Measurements from ENCODE around the gene TMEM244.

GRCh38 chr6:129890164-129890563, 29.0 kb upstream of the TMEM244 start:
- TF ChIP-seq EZH2 (IDR thresholded peaks at IDR 0.05; ENCODE audit: low read length, unreplicated experiment) = no peak
- no peak for TF ChIP-seq CTCF (conservative IDR thresholded peaks at IDR 0.05; ENCODE audit: low read depth, low read length)
- TF ChIP-seq EZH2phosphoT487 (IDR thresholded peaks at IDR 0.05; ENCODE audit: borderline replicate concordance, low read length) = no peak
